ENCODE measurements around the gene ADGRG2.

ADGRG2 gene

GRCh38 chrX:19121898-19122640 is at the start of gene ADGRG2:
Gene ADGRG2, minus strand, starts transcription at chrX:19122468. Its CDS starts 53,634 bp downstream, at chrX:19068834.
- in situ Hi-C loops (cut with MboI; ENCODE audit: low sequenced_read_pairs): no loop called here

- in situ Hi-C loops (cut with MboI; ENCODE audit: low sequenced_read_pairs): no loop called here
These were observed 46.3 kb upstream of the ADGRG2 start for GRCh38 chrX:19168609-19169008.

GRCh38 chrX:19162851-19163250 is 40.6 kb upstream of the ADGRG2 start:
- in situ Hi-C loops (cut with MboI; ENCODE audit: low sequenced_read_pairs): no loop called here

GRCh38 chrX:19156186-19156585 is 33.9 kb upstream of the ADGRG2 start:
- in situ Hi-C loops (cut with MboI; ENCODE audit: low sequenced_read_pairs): no loop called here

GRCh38 chrX:19152762-19153161 is 30.5 kb upstream of the ADGRG2 start:
- in situ Hi-C loops (cut with MboI; ENCODE audit: low sequenced_read_pairs): no loop called here

DNA sequence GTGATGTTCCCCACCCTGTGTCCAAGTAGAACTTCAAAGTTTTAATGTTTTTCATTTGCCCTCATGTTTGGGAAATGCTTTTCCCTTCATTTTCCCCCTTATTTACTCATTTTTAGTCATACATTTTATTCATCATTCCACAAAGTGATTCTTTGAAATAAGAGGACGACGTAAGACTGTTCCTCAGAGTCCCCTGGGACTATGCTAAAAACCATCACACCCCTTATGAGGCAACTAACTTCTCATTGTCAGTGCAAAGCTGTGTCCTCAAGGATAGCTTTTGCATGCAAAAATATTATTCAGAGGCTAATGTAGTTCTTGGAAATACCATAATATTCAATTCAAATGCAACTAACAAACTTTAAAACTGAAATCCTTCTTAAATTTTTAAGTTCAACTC is 14.8 kb upstream of the ADGRG2 start:
- in situ Hi-C loops (cut with MboI; ENCODE audit: low sequenced_read_pairs): no loop called here

GRCh38 chrX:19133784-19134183 is 11.5 kb upstream of the ADGRG2 start:
- in situ Hi-C loops (cut with MboI; ENCODE audit: low sequenced_read_pairs): no loop called here

GRCh38 chrX:19133231-19133630 is 11.0 kb upstream of the ADGRG2 start:
- in situ Hi-C loops (cut with MboI; ENCODE audit: low sequenced_read_pairs): no loop called here

DNA sequence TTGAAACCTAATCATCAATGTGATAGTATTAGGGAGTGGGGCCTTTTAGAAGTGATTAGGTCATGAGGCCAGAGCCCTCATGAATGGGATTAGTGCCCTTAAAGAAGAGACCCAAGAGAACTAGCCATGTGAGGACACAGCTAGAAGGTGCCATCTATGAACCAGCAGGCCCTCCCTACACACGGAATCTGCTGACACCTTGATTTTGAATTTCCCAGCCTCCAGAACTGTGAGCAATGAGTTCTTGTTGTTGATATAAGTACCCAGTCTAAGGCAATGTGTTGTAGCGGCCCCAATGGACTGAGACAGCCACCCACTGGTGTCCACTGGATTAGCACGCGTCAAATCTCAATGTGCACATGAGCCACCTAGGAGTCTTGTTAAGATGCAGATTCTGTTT is 8.4 kb upstream of the ADGRG2 start:
- in situ Hi-C loops (cut with MboI; ENCODE audit: low sequenced_read_pairs): no loop called here

- in situ Hi-C loops (cut with MboI; ENCODE audit: low sequenced_read_pairs): no loop called here
These were observed 7.4 kb upstream of the ADGRG2 start for GRCh38 chrX:19129694-19130093.

DNA sequence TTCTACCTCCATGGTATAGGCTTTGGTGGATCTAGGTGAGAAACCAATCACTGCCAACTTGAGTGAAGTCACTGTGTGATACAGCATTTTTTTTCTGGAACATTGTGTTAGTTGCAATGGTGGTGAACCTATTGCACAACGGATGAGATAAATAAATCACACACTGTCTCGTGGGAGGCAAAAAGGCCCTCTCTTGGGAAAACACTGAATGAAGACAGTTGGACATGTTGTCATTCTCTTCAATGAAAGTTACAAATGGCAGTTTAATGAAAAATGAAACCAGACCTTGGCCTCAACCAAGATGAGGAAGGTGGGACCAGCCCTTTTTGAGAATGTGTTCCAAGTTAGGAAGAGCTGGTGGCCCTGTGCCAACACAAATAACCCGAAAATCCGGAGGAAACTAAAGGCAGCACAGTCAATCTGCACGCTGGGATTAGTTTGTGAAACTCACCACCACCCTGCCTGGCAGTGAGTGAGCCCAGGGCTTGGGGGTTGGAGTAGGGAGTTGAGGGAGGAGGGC is 5.4 kb upstream of the ADGRG2 start:
- in situ Hi-C loops (cut with MboI; ENCODE audit: low sequenced_read_pairs): no loop called here

DNA sequence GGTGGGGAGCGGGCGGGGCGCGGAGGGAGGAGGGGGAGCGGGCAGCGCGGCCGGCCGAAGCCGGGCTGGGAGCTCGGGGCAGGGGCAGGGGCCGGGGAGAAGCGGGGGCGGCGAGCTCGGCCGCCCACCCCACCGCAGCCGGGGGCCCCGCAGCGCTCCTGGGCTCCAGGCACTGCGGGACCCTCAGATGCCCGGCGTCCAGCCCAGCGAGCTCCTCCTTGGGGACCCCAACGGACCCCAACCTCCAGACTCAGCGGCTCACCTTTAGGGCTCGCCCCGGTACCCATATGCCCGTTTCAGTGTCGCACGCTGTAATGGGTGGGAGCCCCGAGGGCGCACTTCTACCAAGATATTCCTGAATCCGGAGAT is 357 bp upstream of the ADGRG2 start:
- in situ Hi-C loops (cut with MboI; ENCODE audit: low sequenced_read_pairs): no loop called here

DNA sequence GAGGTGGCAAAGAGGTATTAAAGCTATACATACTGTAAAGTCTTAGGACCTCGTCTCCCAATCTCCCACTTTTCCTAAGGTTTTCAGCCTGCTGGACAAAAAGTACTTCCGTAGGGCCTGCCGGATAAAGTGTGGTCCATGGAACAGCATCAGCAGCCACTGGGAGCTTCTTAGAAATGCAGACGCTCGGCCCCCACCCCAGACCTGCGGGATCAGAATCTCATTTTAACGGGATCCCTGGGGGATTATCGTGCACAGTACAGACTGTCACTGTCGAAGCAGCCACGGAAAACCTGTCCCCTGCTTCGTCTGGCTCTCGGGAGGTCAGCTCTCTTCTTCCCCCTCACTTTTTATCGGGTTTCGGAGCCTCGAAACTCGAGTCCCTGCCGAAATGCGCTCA is 802 bp downstream of the ADGRG2 start:
- in situ Hi-C loops (cut with MboI; ENCODE audit: low sequenced_read_pairs): no loop called here

DNA sequence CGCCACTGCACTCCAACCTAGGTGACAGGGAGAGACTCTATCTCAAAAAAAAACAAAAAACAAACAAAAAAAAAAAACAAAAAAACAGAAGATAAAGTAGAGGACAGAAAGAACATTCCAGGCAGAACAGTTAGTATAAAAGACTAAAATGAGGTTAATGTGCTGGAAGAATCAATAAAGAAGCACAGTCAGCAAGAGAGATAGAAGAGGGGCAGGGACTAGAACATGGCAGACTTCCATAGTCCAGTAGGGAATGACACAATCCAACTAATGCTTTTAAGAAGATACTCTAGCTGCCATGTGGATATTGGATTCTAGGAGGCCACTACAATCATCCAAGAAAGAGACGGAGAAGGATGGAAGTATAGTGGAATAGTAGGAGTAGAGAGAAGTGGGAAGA is 11.6 kb downstream of the ADGRG2 start:
- in situ Hi-C loops (cut with MboI; ENCODE audit: low sequenced_read_pairs): no loop called here

DNA sequence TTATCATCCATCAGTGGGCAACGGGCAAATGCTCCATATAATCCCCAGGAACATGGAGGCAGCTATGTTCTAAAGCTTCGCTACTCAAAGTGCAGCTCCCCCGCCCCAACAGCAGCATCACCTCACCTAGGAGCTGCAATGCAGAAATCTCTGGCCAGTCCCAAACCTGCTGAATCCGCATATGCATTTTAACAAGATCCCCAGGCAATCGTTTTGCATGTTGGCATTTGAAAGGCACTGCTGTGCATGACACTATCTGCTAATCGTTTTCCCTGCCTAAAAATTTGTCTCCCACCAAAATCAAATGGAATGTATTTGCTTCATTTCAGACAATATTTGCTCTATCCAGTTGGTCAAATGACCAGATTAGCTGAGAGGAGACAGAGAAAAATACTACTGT is 15.2 kb downstream of the ADGRG2 start:
- in situ Hi-C loops (cut with MboI; ENCODE audit: low sequenced_read_pairs): no loop called here

DNA sequence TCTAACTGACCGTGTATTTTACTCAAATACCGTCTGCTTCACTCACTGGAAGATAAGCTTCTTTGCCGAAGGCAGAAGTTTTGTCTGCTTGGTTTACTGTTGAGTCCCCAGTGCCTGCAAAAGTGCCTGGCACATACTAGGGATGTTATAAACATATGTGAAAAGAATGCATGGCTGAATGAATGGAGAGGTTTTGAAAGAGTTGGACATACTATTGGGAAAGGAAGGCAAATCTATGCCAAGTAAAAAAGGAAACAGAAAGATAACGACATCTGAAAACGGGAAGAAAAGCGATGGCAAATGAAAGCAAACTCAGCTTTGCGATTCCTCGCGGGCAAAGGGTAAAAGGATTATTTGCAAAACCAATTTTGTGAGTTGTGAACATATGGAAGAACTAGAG is 21.7 kb downstream of the ADGRG2 start:
- in situ Hi-C loops (cut with MboI; ENCODE audit: low sequenced_read_pairs): no loop called here

- in situ Hi-C loops (cut with MboI; ENCODE audit: low sequenced_read_pairs): no loop called here
These were observed 24.6 kb downstream of the ADGRG2 start for GRCh38 chrX:19097553-19098283.

- in situ Hi-C loops (cut with MboI; ENCODE audit: low sequenced_read_pairs): no loop called here
These were observed 25.7 kb downstream of the ADGRG2 start for GRCh38 chrX:19096586-19096985.

- in situ Hi-C loops (cut with MboI; ENCODE audit: low sequenced_read_pairs): no loop called here
These were observed 27.6 kb downstream of the ADGRG2 start for GRCh38 chrX:19094654-19095053.

DNA sequence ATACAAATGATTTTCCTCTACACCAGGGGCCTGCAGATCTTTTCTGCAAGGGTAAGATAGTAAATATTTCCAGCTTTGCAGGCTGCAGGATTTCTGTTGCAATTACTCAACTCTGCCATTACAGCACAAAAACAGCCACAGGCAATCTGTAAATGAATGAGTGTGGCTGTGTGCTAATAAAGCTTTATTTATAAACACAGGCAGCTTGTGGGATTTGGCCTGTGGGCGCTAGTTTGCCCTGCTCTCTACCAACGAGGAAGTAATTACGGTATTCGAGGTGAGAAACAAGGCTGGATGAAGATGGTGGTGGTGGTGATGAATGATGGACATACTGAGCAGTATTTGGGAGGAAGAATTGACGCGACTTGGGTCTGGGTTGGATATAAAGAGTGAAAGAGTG is 30.7 kb downstream of the ADGRG2 start:
- in situ Hi-C loops (cut with MboI; ENCODE audit: low sequenced_read_pairs): no loop called here

DNA sequence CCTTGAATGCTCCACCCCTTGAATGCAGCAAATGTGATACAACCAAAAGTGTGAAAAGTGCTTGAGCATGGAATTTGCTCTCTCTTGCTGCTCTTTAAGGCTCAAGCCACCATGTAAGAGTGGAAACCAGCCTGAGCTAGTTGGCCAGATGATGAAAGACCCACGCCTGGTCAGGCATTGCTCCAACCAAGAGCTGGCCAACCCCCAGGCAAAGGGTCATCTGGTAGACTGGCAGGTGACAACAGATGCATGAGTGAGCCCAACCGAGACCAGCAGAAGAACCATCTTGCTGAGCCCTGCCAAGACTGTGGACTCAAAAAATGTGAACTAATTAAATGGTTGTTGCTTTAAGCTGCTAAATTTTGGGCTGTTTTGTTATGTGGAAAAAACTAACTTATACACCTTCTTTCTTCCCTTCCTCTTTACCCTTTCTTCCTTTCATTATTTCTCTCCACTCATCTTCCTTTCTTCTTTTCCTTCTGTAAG is 32.7 kb downstream of the ADGRG2 start:
- in situ Hi-C loops (cut with MboI; ENCODE audit: low sequenced_read_pairs): no loop called here

DNA sequence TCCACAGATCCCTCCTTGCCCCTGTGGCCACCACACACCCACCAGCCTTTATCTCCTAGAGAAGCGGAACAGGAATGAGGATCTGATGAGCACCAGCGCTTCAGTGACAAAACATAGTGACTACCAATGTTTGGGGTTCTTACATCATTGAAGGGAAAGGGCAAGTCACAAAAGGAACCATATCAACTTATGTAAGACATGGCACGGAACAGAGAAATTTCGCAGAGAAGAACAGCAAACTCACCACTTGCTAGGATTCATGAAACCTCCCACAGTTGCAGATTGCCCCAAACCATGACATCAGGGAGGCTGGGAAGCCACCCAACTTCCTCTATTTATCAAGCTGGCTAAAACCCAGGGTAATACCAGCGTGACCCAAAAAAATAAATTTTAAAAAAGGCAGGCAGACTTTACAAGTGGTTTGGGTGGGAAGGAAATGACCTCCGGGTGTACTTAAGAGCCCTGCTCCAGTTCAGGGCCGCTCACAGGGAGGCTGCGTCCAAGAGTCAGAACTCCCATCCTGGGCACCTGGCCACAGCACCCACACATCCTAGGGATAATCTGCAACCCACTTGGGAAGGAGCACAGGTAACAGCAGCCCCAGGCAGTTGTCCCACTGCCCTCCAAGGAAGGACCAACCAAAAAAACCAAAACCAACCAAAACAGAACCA is 36.0 kb downstream of the ADGRG2 start:
- in situ Hi-C loops (cut with MboI; ENCODE audit: low sequenced_read_pairs): no loop called here
